Measurements from ENCODE around the gene PLD5. TPM values are rescaled to one million over a fixed set of nuclear protein-coding genes. Genes with fewer than 3 reads are reported as not detected.

PLD5 gene
- total RNA-seq, 2 donors from 2014 or later = 0.05 to 1.0 TPM

DNA sequence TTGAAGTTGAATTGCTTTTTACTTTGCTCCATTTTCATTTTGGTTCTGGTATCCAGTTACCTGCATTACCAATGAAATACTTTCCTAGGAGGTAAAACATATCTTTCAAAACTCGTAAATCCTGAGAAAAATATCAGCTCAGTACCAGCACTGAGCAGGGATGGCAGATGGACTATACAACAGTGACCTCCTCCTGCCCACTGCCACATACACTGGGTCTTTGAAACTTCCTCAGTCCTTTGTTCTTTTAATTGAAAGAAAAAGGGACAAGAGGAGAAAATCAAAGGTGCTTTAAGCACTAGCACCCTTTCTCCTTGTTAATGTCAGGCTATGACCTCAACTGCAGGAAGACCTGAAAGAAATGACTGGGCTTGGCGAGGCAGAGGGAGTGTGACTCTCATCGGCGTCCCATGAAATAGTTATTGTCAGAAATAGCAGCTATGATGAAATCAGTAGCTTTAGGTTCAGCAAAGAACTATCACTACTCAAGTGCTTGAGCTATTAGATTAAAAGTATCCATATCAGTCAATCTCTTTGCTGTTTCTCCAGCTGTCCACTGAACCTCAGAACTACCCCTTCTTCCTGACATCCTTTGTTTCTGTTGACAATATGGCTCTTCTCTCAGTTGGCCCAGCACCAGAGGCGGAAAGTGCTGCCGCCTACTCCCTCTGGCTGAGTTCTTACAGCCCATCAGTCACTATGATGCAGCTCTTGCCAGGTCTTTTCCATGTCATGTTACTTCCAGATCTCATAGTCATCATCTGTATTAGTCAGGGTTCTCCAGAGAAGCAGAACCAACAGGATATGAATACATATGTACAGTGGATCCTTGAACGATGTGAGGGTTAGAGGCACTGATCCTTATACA lies 318.6 kb downstream of the PLD5 start:
- Histone ChIP-seq H3K36me3 (no peaks in the 10 kb centered on the region), H3K4me3 (no peak overlapping the region), H3K27ac (no peak overlapping the region), H3K27me3 (replicated peaks; ENCODE audit: insufficient read depth) (no peaks in the 10 kb centered on the region), H3K9me3 (no peaks in the 10 kb centered on the region), H3K4me1 (replicated peaks) (no peaks in the 10 kb centered on the region)
- no peak for TF ChIP-seq POLR2AphosphoS5 (IDR thresholded peaks at IDR 0.05)
- TF ChIP-seq POLR2A (IDR thresholded peaks at IDR 0.05) = no peak
- TF ChIP-seq, protein P1, sequence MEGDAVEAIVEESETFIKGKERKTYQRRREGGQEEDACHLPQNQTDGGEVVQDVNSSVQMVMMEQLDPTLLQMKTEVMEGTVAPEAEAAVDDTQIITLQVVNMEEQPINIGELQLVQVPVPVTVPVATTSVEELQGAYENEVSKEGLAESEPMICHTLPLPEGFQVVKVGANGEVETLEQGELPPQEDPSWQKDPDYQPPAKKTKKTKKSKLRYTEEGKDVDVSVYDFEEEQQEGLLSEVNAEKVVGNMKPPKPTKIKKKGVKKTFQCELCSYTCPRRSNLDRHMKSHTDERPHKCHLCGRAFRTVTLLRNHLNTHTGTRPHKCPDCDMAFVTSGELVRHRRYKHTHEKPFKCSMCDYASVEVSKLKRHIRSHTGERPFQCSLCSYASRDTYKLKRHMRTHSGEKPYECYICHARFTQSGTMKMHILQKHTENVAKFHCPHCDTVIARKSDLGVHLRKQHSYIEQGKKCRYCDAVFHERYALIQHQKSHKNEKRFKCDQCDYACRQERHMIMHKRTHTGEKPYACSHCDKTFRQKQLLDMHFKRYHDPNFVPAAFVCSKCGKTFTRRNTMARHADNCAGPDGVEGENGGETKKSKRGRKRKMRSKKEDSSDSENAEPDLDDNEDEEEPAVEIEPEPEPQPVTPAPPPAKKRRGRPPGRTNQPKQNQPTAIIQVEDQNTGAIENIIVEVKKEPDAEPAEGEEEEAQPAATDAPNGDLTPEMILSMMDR (IDR thresholded peaks at IDR 0.05) = no peak
- intact Hi-C loops (cut with DNase I) = no loop called here
- 53% methylated on average over 7 of the region's 7 CpGs for WGBS
- DNase-seq (ENCODE audit: low spot score) = no peak

DNA sequence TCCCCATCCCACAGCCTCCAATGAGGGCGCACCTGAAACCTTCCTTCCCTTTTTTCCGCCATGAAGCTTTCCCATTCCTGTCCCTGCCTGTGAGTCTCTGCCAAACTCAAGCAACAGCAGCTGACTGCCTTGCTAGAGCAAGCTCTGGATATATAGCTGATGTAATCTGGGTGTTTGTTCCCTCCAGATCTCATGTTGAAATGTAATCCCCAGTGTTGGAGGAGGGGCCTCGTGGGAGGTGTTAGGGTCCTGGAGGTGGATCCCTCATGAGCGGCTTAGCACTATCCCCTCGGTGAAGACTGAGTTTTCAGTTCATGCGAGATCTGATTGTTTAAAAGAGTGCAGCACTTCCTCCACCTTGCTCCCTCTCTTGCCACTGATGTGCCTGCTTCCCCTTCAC lies 321.2 kb downstream of the PLD5 start:
- Histone ChIP-seq H3K9me3 (no peaks in the 10 kb centered on the region), H3K4me1 (replicated peaks) (no peaks in the 10 kb centered on the region), H3K27me3 (replicated peaks; ENCODE audit: insufficient read depth) (no peaks in the 10 kb centered on the region), H3K27ac (no peak overlapping the region), H3K36me3 (no peaks in the 10 kb centered on the region), H3K4me3 (no peak overlapping the region)
- no peak for DNase-seq (ENCODE audit: low spot score)
- TF ChIP-seq POLR2A (IDR thresholded peaks at IDR 0.05) (no peak), POLR2AphosphoS5 (IDR thresholded peaks at IDR 0.05) (no peak)
- TF ChIP-seq, protein P1 (IDR thresholded peaks at IDR 0.05) = no peak
- intact Hi-C loops (cut with DNase I) = no loop called here
- WGBS = 83% methylated on average over 6 of the region's 6 CpGs

GRCh38 chr1:242201090-242201489 lies 323.4 kb downstream of the PLD5 start:
- intact Hi-C loops (cut with DNase I) = no loop called here
- TF ChIP-seq, protein P1 (IDR thresholded peaks at IDR 0.05) = no peak
- TF ChIP-seq POLR2AphosphoS5 (IDR thresholded peaks at IDR 0.05) = no peak
- TF ChIP-seq POLR2A (IDR thresholded peaks at IDR 0.05) = no peak
- DNase-seq (ENCODE audit: low spot score) = no peak
- Histone ChIP-seq H3K36me3 (no peaks in the 10 kb centered on the region), H3K9me3 (no peaks in the 10 kb centered on the region), H3K27me3 (replicated peaks; ENCODE audit: insufficient read depth) (no peaks in the 10 kb centered on the region), H3K4me1 (replicated peaks) (no peaks in the 10 kb centered on the region), H3K4me3 (no peak overlapping the region), H3K27ac (no peak overlapping the region)
- 92% methylated on average over 2 of the region's 2 CpGs for WGBS

DNA sequence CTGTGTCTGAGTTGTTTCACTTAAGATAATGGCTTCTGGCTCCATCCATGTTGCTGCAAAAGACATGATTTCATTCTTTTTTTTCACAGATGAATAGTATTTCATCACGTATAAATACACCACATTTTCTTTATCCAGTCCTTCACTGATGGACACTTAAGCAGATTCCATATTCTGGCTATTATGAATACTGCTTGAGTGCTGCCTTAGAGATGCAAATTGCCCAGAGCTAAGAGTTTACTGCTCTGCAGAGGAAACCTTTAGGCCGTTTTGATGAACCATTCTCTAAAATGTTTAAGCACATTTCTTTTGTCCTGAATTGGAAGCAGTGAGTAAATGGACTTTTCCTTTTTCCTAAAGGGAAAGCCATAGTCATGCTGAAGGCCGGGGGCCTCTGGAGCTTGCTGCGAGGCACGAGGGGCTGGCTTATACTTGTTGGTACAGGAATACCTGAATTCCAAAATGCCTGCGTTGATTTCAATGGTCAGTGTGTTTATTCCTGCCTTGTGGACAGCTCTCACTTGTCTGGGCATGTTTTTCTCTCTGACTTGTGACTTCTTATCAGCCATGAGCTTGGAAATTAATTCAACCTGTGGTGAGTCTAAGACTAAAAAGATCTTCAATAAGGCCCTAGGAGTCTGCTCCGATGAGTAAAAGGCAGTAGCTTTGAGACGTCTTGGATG lies 324.6 kb downstream of the PLD5 start:
- TF ChIP-seq, protein P1 (IDR thresholded peaks at IDR 0.05) = no peak
- TF ChIP-seq POLR2AphosphoS5 (IDR thresholded peaks at IDR 0.05) (no peak), POLR2A (IDR thresholded peaks at IDR 0.05) (no peak)
- no peak for DNase-seq (ENCODE audit: low spot score)
- no peaks in the 10 kb centered on the region for H3K36me3 ChIP-seq
- no peak overlapping the region for H3K27ac ChIP-seq
- no peaks in the 10 kb centered on the region for H3K4me1 ChIP-seq (replicated peaks)
- WGBS = 61% methylated on average over 8 of the region's 8 CpGs
- H3K27me3 ChIP-seq (replicated peaks; ENCODE audit: insufficient read depth) = no peaks in the 10 kb centered on the region
- H3K9me3 ChIP-seq = no peaks in the 10 kb centered on the region
- intact Hi-C loops (cut with DNase I) = no loop called here
- no peak overlapping the region for H3K4me3 ChIP-seq
